HEK293 (cell line): Measurements from ENCODE around the gene VTN.

Experiments
- GLI4 ChIP-seq: fragments of 450-650 bp; formaldehyde crosslinking; IDR thresholded peaks from 2 replicates; pipeline ENCODE4 v1.5.1; 2016; ENCODE audit warnings: missing biosample characterization, missing genetic modification characterization
- PBX3 ChIP-seq: sonication (generic); formaldehyde crosslinking; IDR thresholded peaks from 2 replicates; pipeline ENCODE4 v1.8.1; 2022; ENCODE audit warnings: mild to moderate bottlenecking, moderate library complexity, missing genetic modification reagents
- PRDM1 ChIP-seq: fragments of 450-650 bp; formaldehyde crosslinking; IDR thresholded peaks from 2 replicates; pipeline ENCODE4; 2016; ENCODE audit warnings: missing biosample characterization, missing genetic modification characterization
- PRDM10 ChIP-seq: fragments of 450-650 bp; formaldehyde crosslinking; IDR thresholded peaks from 2 replicates; pipeline ENCODE4 v1.5.1; 2016; ENCODE audit warnings: missing biosample characterization, missing genetic modification characterization
- PRDM4 ChIP-seq: fragments of 450-650 bp; formaldehyde crosslinking; IDR thresholded peaks from 2 replicates; pipeline ENCODE4 v1.5.1; 2017; ENCODE audit warnings: missing biosample characterization, missing genetic modification characterization
- RBAK ChIP-seq: fragments of 450-650 bp; formaldehyde crosslinking; IDR thresholded peaks from 2 replicates; pipeline ENCODE4 v1.5.1; 2016; ENCODE audit warnings: missing biosample characterization, missing genetic modification characterization
- SCRT1 ChIP-seq: fragments of 450-650 bp; formaldehyde crosslinking; IDR thresholded peaks from 2 replicates; pipeline ENCODE4 v1.5.1; 2016; ENCODE audit warnings: missing biosample characterization, missing genetic modification characterization, borderline replicate concordance
- SCRT2 ChIP-seq: fragments of 450-650 bp; formaldehyde crosslinking; IDR thresholded peaks from 2 replicates; pipeline ENCODE4 v1.5.1; 2016; ENCODE audit warnings: missing biosample characterization, missing genetic modification characterization
- TRIM28 ChIP-seq: IDR thresholded peaks from 2 replicates; pipeline ENCODE4 v1.6.1; 2011; ENCODE audit warnings: low read length, control low read depth, borderline replicate concordance
- YY2 ChIP-seq: fragments of 450-650 bp; formaldehyde crosslinking; IDR thresholded peaks from 2 replicates; pipeline ENCODE4 v1.5.1; 2016; ENCODE audit warnings: missing biosample characterization, missing genetic modification characterization
- ZBTB49 ChIP-seq: fragments of 450-650 bp; formaldehyde crosslinking; IDR thresholded peaks from 2 replicates; pipeline ENCODE4 v1.5.1; 2016; ENCODE audit warnings: missing biosample characterization, missing genetic modification characterization, low read depth
- ZFP69B ChIP-seq: fragments of 450-650 bp; formaldehyde crosslinking; IDR thresholded peaks from 2 replicates; pipeline ENCODE4 v1.5.1; 2016; ENCODE audit warnings: missing biosample characterization, missing genetic modification characterization
- ZNF114 ChIP-seq: fragments of 450-650 bp; formaldehyde crosslinking; IDR thresholded peaks from 2 replicates; pipeline ENCODE4 v1.5.0; 2017; ENCODE audit warnings: missing biosample characterization, missing genetic modification characterization
- ZNF2 ChIP-seq: fragments of 450-650 bp; formaldehyde crosslinking; IDR thresholded peaks from 2 replicates; pipeline ENCODE4 v1.5.1; 2016; ENCODE audit warnings: missing biosample characterization, missing genetic modification characterization
- ZNF239 ChIP-seq: fragments of 450-650 bp; formaldehyde crosslinking; IDR thresholded peaks from 2 replicates; pipeline ENCODE4 v1.5.1; 2016; ENCODE audit warnings: missing biosample characterization, missing genetic modification characterization
- ZNF26 ChIP-seq: fragments of 450-650 bp; formaldehyde crosslinking; IDR thresholded peaks from 2 replicates; pipeline ENCODE4 v1.5.1; 2016; ENCODE audit warnings: missing biosample characterization, missing genetic modification characterization
- ZNF311 ChIP-seq: fragments of 450-650 bp; formaldehyde crosslinking; IDR thresholded peaks from 2 replicates; pipeline ENCODE4 v1.5.1; 2017; ENCODE audit warnings: missing biosample characterization, missing genetic modification characterization, borderline replicate concordance
- ZNF514 ChIP-seq: fragments of 450-650 bp; formaldehyde crosslinking; IDR thresholded peaks from 2 replicates; pipeline ENCODE4 v1.5.1; 2016; ENCODE audit warnings: missing biosample characterization, missing genetic modification characterization
- ZNF521 ChIP-seq: fragments of 450-650 bp; formaldehyde crosslinking; IDR thresholded peaks from 2 replicates; pipeline ENCODE4 v1.5.1; 2017; ENCODE audit warnings: missing biosample characterization, mild to moderate bottlenecking, missing genetic modification characterization
- ZNF623 ChIP-seq: fragments of 450-650 bp; formaldehyde crosslinking; IDR thresholded peaks from 2 replicates; pipeline ENCODE4 v1.5.1; 2016; ENCODE audit warnings: missing biosample characterization, missing genetic modification characterization
- ZNF624 ChIP-seq: fragments of 450-650 bp; formaldehyde crosslinking; IDR thresholded peaks from 2 replicates; pipeline ENCODE4 v1.5.1; 2017; ENCODE audit warnings: missing biosample characterization, missing genetic modification characterization
- ZNF654 ChIP-seq: fragments of 450-650 bp; formaldehyde crosslinking; IDR thresholded peaks from 2 replicates; pipeline ENCODE4 v1.5.1; 2016; ENCODE audit warnings: low read depth, missing biosample characterization, missing genetic modification characterization
- ZNF664 ChIP-seq: fragments of 450-650 bp; formaldehyde crosslinking; IDR thresholded peaks from 2 replicates; pipeline ENCODE4 v1.5.1; 2016; ENCODE audit warnings: missing biosample characterization, missing genetic modification characterization
- ZNF747 ChIP-seq: fragments of 450-650 bp; formaldehyde crosslinking; IDR thresholded peaks from 2 replicates; pipeline ENCODE4 v1.5.1; 2016; ENCODE audit warnings: missing biosample characterization, missing genetic modification characterization
- ZNF843 ChIP-seq: fragments of 450-650 bp; formaldehyde crosslinking; IDR thresholded peaks from 2 replicates; pipeline ENCODE4 v1.5.1; 2016; ENCODE audit warnings: missing biosample characterization, missing genetic modification characterization

VTN gene

GRCh38 chr17:28357061-28357900 is 12.8 kb downstream of the VTN start, which contains the start of gene POLDIP2 (continued):
- TF ChIP-seq ZNF26 (tag by site-specific recombination), result no peak
- no peak for TF ChIP-seq ZBTB49 (tag by site-specific recombination)
- no peak for TF ChIP-seq RBAK (tag by site-specific recombination)
- TF ChIP-seq ZNF843, result peak; percentile 67
- peak; percentile 25; the same call in 1 of the 2 replicates for TF ChIP-seq ZNF623 (tag by site-specific recombination)
- TF ChIP-seq ZNF239 (tag by site-specific recombination), result no peak
- TF ChIP-seq GLI4 (tag by site-specific recombination), result no peak
- TF ChIP-seq ZNF654 (tag by site-specific recombination), result no peak
- TF ChIP-seq ZNF311 (tag by site-specific recombination), result no peak
- TF ChIP-seq SCRT2 (tag by site-specific recombination), result no peak
- no peak for TF ChIP-seq PRDM10 (tag by site-specific recombination)
- TF ChIP-seq ZNF624 (tag by site-specific recombination), result no peak
- no peak for TF ChIP-seq ZNF114 (tag by site-specific recombination)
- TF ChIP-seq TRIM28, result peak; percentile 55; the same call in 1 of the 2 replicates
- no peak for TF ChIP-seq ZNF747 (tag by site-specific recombination)
- TF ChIP-seq ZNF514 (tag by site-specific recombination), result no peak
- TF ChIP-seq YY2, result peak; percentile 87
- peak; percentile 53; the same call in 1 of the 2 replicates for TF ChIP-seq PBX3
- TF ChIP-seq PRDM4 (tag by site-specific recombination), result no peak
- peak; percentile 86 for TF ChIP-seq ZFP69B (tag by site-specific recombination)
- no peak for TF ChIP-seq ZNF521 (tag by site-specific recombination)
- TF ChIP-seq SCRT1 (tag by site-specific recombination), result no peak
- no peak for TF ChIP-seq ZNF664 (tag by site-specific recombination)
- no peak for TF ChIP-seq PRDM1
- TF ChIP-seq ZNF2, result no peak
